Upper lobe of right lung (tissue), 1 donor: ENCODE results near the gene TBC1D17. TPM values are rescaled to one million over a fixed set of nuclear protein-coding genes. Genes with fewer than 3 reads are reported as not detected.

Experiments
- ATAC-seq: fragments of 200-7000 bp; cut with Tn5 transposase; one replicate; pipeline ENCODE4 v1.9.1; 2020; ENCODE audit warnings: mild to moderate bottlenecking, moderate library complexity
- DNase-seq: peaks from one replicate; pipeline ENCODE4 v3.0.0-alpha.2; 2020
- H3K27ac ChIP-seq: fragments of 200-600 bp; one replicate; pipeline ENCODE4 v1.8.0; 2022
- H3K27me3 ChIP-seq: fragments of 200-600 bp; one replicate; pipeline ENCODE4 v1.8.0; 2022; ENCODE audit warnings: mild to moderate bottlenecking
- H3K36me3 ChIP-seq: fragments of 200-600 bp; one replicate; pipeline ENCODE4 v1.8.0; 2022
- H3K4me1 ChIP-seq: fragments of 200-600 bp; one replicate; pipeline ENCODE4 v1.8.0; 2022
- H3K4me3 ChIP-seq: fragments of 200-600 bp; one replicate; pipeline ENCODE4 v1.8.0; 2022; ENCODE audit warnings: mild to moderate bottlenecking
- H3K9me3 ChIP-seq: fragments of 200-600 bp; one replicate; pipeline ENCODE4 v1.8.0; 2022
- intact Hi-C: fragments of 100-400 bp; cut with DNase I; formaldehyde crosslinking; loops from one replicate; pipeline ENCODE4 v1.11.0; 2022
- total RNA-seq: library from RNA; stranded (reverse); fragmentation: NEBNext Ultra II Directional; extraction: Animal tissue kit (Norgen Biotek cat#: 25700); gene quantifications from one replicate; pipeline ENCODE4 v1.2.1, GENCODE V29; 2021
- TF ChIP-seq, protein P1 (sequence below): fragments of 200-600 bp; IDR thresholded peaks from one replicate; pipeline ENCODE4 v1.8.0; 2022; ENCODE audit warnings: antibody characterized with exemption
- donor health status: DM: no; HTN: yes; CAD: no; lungs with severe emphysema.

The TBC1D17 gene
- total RNA-seq, 1 donor from 2014 or later: 57.1 TPM

GRCh38 chr19:49875177-49875576, 2.3 kb upstream of the TBC1D17 start:
- DNase-seq (no peak), ATAC-seq (no peak)
- Histone ChIP-seq H3K9me3 (no peaks in the 10 kb centered on the region), H3K36me3 (peaks cover 15% of the 10 kb centered on the region), H3K4me3 (peak overlapping the region; percentile 82), H3K27ac (peak overlapping the region; percentile 100), H3K27me3 (no peaks in the 10 kb centered on the region), H3K4me1 (peaks cover 29% of the 10 kb centered on the region)
- intact Hi-C loops: no loop called here
- TF ChIP-seq, protein P1, sequence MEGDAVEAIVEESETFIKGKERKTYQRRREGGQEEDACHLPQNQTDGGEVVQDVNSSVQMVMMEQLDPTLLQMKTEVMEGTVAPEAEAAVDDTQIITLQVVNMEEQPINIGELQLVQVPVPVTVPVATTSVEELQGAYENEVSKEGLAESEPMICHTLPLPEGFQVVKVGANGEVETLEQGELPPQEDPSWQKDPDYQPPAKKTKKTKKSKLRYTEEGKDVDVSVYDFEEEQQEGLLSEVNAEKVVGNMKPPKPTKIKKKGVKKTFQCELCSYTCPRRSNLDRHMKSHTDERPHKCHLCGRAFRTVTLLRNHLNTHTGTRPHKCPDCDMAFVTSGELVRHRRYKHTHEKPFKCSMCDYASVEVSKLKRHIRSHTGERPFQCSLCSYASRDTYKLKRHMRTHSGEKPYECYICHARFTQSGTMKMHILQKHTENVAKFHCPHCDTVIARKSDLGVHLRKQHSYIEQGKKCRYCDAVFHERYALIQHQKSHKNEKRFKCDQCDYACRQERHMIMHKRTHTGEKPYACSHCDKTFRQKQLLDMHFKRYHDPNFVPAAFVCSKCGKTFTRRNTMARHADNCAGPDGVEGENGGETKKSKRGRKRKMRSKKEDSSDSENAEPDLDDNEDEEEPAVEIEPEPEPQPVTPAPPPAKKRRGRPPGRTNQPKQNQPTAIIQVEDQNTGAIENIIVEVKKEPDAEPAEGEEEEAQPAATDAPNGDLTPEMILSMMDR: no peak

DNA sequence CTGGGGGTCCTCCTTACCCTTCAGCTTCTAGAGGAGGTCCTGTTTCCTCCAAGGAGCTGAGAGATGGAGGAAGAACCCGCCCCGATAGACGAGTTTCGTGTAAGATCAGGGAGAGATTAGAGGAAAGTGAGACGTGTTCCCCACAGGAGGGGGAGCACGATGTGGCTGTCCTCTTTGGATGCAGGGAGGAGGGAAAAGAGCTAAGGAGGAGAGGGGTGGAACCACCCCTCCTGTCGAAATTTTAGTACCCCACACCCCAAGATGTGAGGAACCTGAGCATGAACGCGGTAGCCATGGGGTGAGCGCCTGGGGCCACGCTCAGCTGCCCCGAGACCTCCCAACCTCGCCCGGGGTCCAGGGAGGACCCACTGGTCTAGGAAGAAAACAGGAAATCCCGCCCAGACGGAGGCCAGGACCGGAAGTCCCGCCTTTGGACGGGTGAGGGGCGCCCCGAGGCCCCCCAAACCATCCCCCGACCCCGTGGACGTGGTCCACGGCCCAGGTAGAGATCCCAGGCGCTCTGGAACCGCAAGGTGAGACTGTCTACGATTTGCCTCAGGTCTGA, 1.6 kb upstream of the TBC1D17 start:
- Histone ChIP-seq H3K27me3 (no peaks in the 10 kb centered on the region), H3K9me3 (no peaks in the 10 kb centered on the region), H3K36me3 (peaks cover 23% of the 10 kb centered on the region), H3K4me1 (peaks cover 22% of the 10 kb centered on the region), H3K4me3 (peak overlapping the region; percentile 82), H3K27ac (peak overlapping the region; percentile 100)
- peak; percentile 2 for ATAC-seq
- intact Hi-C loops: no loop called here
- TF ChIP-seq, protein P1: no peak
- DNase-seq: peak; percentile 86

GRCh38 chr19:49876422-49877019, 981 bp upstream of the TBC1D17 start:
- DNase-seq (peak; percentile 99), ATAC-seq (peak; percentile 81)
- peaks cover 29% of the 10 kb centered on the region for H3K36me3 ChIP-seq
- peak overlapping the region; percentile 100 for H3K27ac ChIP-seq
- no peaks in the 10 kb centered on the region for H3K27me3 ChIP-seq
- TF ChIP-seq, protein P1: no peak
- no peaks in the 10 kb centered on the region for H3K9me3 ChIP-seq
- H3K4me3 ChIP-seq: peak overlapping the region; percentile 82
- intact Hi-C loops: no loop called here
- H3K4me1 ChIP-seq: peaks cover 22% of the 10 kb centered on the region

DNA sequence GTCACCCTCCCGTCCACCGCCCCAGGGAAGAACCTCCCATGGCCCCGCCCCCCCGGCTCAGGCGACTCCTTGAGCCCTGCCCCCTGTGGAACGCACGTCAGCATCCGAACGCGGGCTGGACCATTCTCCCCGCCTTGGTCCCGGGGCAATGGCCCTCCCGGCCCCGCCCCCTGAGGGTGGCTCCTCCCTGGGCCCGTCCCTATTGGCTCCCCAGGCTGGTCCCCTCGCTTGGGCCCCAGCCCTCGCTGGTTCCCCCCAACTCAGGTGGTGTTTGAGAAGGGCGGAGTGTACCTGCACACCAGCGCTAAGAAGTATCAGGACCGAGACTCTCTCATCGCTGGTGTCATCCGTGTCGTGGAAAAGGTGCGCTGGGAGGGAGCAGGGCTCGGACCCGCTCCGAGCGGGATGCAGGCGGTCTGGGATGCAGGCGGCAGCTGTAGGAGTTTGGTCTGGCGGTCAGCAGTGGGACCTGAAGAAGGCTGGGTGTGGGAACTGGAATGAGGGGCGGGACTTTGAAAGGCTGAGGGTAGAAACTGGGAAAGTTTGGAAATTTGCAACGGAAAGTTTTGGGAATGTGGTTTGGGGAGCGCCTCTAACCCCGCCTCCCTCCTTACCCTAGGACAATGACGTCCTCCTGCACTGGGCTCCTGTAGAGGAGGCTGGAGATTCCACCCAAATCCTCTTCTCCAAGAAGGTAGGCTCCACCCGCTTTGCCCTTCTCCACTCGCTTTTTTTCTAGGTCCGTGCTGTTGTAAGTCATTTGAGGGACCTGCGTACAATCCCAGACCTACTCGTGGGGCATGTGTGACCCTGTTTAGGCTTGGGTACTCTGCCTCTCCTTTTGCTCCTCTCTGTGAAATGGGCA, 609 bp downstream of the TBC1D17 start:
- ATAC-seq (peak; percentile 83), DNase-seq (peak; percentile 100)
- H3K4me1 ChIP-seq: peaks cover 22% of the 10 kb centered on the region
- H3K27ac ChIP-seq: peak overlapping the region; percentile 100
- TF ChIP-seq, protein P1: no peak
- H3K27me3 ChIP-seq: no peaks in the 10 kb centered on the region
- intact Hi-C loops: no loop called here
- H3K4me3 ChIP-seq: peak overlapping the region; percentile 82
- no peaks in the 10 kb centered on the region for H3K9me3 ChIP-seq
- H3K36me3 ChIP-seq: peaks cover 45% of the 10 kb centered on the region

GRCh38 chr19:49878744-49879070, 1.2 kb downstream of the TBC1D17 start:
- H3K4me3 ChIP-seq: peak overlapping the region; percentile 82
- peaks cover 51% of the 10 kb centered on the region for H3K36me3 ChIP-seq
- TF ChIP-seq, protein P1: no peak
- H3K9me3 ChIP-seq: no peaks in the 10 kb centered on the region
- no peak for ATAC-seq
- DNase-seq: no peak
- intact Hi-C loops: no loop called here
- peaks cover 22% of the 10 kb centered on the region for H3K4me1 ChIP-seq
- H3K27me3 ChIP-seq: no peaks in the 10 kb centered on the region
- H3K27ac ChIP-seq: no peak overlapping the region
